Mesenchymal stem cell (in vitro differentiated cells and primary cell): ENCODE data around the gene IL22RA2.

Experiments used
- DNase-seq: peaks from one replicate; pipeline ENCODE4 v3.0.0-alpha.2; 2013
- H2AFZ ChIP-seq: one replicate; pipeline ENCODE4 v1.6.1; 2013; ENCODE audit warnings: low read depth, mild to moderate bottlenecking, control low read depth, inconsistent platforms, low read length, moderate library complexity
- H2AK5ac ChIP-seq: 2 replicates; pipeline ENCODE4 v1.6.1; 2013; ENCODE audit warnings: low read length, moderate library complexity, mild to moderate bottlenecking, inconsistent platforms; ENCODE audit not compliant: severe bottlenecking
- H2BK120ac ChIP-seq: one replicate; pipeline ENCODE4 v1.6.1; 2013; ENCODE audit warnings: low read depth, mild to moderate bottlenecking, inconsistent platforms, low read length, moderate library complexity
- H2BK12ac ChIP-seq, 2 experiments: one replicate each; pipeline ENCODE4 v1.6.1; 2013; ENCODE audit warnings: inconsistent platforms in 2 of 2, low read length in 2 of 2, mild to moderate bottlenecking in 2 of 2, moderate library complexity in 2 of 2, control low read depth in 1 of 2
- H2BK15ac ChIP-seq: one replicate; pipeline ENCODE4 v1.6.1; 2013; ENCODE audit warnings: mild to moderate bottlenecking, low read depth, inconsistent platforms; ENCODE audit not compliant: poor library complexity, severe bottlenecking
- H2BK5ac ChIP-seq: 2 replicates; pipeline ENCODE4 v1.6.1; 2013; ENCODE audit warnings: low read depth, mild to moderate bottlenecking, low read length, control low read depth, inconsistent platforms; ENCODE audit not compliant: poor library complexity, severe bottlenecking
- H3K14ac ChIP-seq, 2 experiments: one replicate each; pipeline ENCODE4 v1.6.1; 2013; ENCODE audit warnings: inconsistent platforms in 2 of 2, low read length in 2 of 2, control low read depth in 1 of 2, mild to moderate bottlenecking in 1 of 2, moderate library complexity in 1 of 2
- H3K18ac ChIP-seq, 2 experiments: one replicate each; pipeline ENCODE4 v1.6.1; 2013; ENCODE audit warnings: inconsistent platforms in 2 of 2, low read length in 2 of 2, control low read depth in 1 of 2, low read depth in 1 of 2, mild to moderate bottlenecking in 1 of 2
- H3K23ac ChIP-seq, 2 experiments: one replicate each; pipeline ENCODE4 v1.6.1; 2013; ENCODE audit warnings: inconsistent platforms in 2 of 2, low read length in 2 of 2, mild to moderate bottlenecking in 2 of 2, moderate library complexity in 2 of 2, control low read depth in 1 of 2
- H3K27ac ChIP-seq: 2 replicates; pipeline ENCODE4 v1.5.1; 2013; ENCODE audit warnings: mild to moderate bottlenecking, moderate library complexity, low read length, control low read depth, inconsistent platforms; ENCODE audit not compliant: poor library complexity, severe bottlenecking
- H3K27me3 ChIP-seq, 2 experiments: 2 replicates each; pipeline versions ENCODE4 v1.6.1 to v1.7.0; 2013; ENCODE audit warnings: low read length in 2 of 2, mild to moderate bottlenecking in 2 of 2, moderate library complexity in 2 of 2, control low read depth in 1 of 2, inconsistent platforms in 1 of 2; ENCODE audit not compliant: control insufficient read depth in 1 of 2, insufficient read depth in 1 of 2
- H3K36me3 ChIP-seq, 2 experiments: 2 replicates each; pipeline versions ENCODE4 v1.6.1 to v1.7.0; 2013; ENCODE audit warnings: low read length in 2 of 2, control low read depth in 1 of 2, inconsistent platforms in 1 of 2, low read depth in 1 of 2, mild to moderate bottlenecking in 1 of 2; ENCODE audit not compliant: insufficient read depth in 2 of 2, control insufficient read depth in 1 of 2
- H3K4ac ChIP-seq, 2 experiments: one replicate each; pipeline ENCODE4 v1.6.1; 2013; ENCODE audit warnings: inconsistent platforms in 2 of 2, low read length in 2 of 2, mild to moderate bottlenecking in 2 of 2, moderate library complexity in 2 of 2, control low read depth in 1 of 2, low read depth in 1 of 2
- H3K4me1 ChIP-seq: 2 replicates; pipeline ENCODE4 v1.6.1; 2013; ENCODE audit warnings: low read depth, low read length, control low read depth; ENCODE audit not compliant: control insufficient read depth, insufficient read depth
- H3K4me2 ChIP-seq: 2 replicates; pipeline ENCODE4 v1.6.1; 2013; ENCODE audit warnings: low read length, mild to moderate bottlenecking, inconsistent platforms; ENCODE audit not compliant: poor library complexity, severe bottlenecking
- H3K4me3 ChIP-seq, 2 experiments: 2 replicates each; pipeline versions ENCODE4 v1.5.1 to v1.7.0; 2013; ENCODE audit warnings: low read length in 2 of 2, mild to moderate bottlenecking in 2 of 2, control low read depth in 1 of 2, low read depth in 1 of 2; ENCODE audit not compliant: insufficient read depth in 1 of 2
- H3K79me1 ChIP-seq: replicated peaks from 2 replicates; pipeline ENCODE4 v1.6.1; 2013; ENCODE audit warnings: mild to moderate bottlenecking, control low read depth, low read length, inconsistent platforms; ENCODE audit not compliant: poor library complexity, severe bottlenecking
- H3K9ac ChIP-seq: 2 replicates; pipeline ENCODE4 v1.7.0; 2013; ENCODE audit warnings: mild to moderate bottlenecking, low read length, moderate library complexity
- H3K9me3 ChIP-seq: 2 replicates; pipeline ENCODE4 v1.7.0; 2013; ENCODE audit warnings: mild to moderate bottlenecking, low read length; ENCODE audit not compliant: control insufficient read depth
- H4K8ac ChIP-seq: one replicate; pipeline ENCODE4 v1.6.1; 2013; ENCODE audit warnings: inconsistent platforms, mild to moderate bottlenecking, low read length, moderate library complexity
- H4K91ac ChIP-seq: one replicate; pipeline ENCODE4 v1.6.1; 2013; ENCODE audit warnings: mild to moderate bottlenecking, low read length, inconsistent platforms
- WGBS: methylation state at CpG from one replicate; pipeline ENCODE4 v1.1.7; 2013; ENCODE audit warnings: mixed read lengths; 5-methylcytosine and 5-hydroxymethylcytosine counted together

IL22RA2 gene

DNA sequence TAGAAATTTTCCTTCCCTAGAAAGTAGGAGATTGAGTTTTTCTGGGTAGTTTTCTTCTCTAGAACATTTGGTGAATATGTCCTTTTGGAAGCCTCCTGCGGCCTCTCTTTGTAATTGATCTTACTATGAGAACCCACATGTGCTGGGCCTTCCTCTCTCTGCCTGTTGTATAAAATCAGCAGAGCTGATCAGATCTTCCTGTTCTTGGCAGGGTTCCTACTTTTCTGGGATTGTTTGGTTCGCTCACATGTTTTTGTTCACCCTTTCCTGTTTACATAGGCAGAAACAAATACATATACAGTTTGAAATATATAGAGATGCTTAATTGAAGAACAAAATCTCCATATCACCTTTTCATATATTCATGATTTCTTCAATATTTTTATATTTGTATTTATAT is 57.8 kb downstream of the IL22RA2 start:
- no peak overlapping the region for H3K4me2 ChIP-seq
- no peaks in the 10 kb centered on the region for H3K79me1 ChIP-seq
- no peak overlapping the region for H3K4me3 ChIP-seq
- WGBS: 81% methylated on average over 1 of the region's 2 CpGs
- no peak overlapping the region for H3K23ac ChIP-seq
- H3K14ac ChIP-seq: no peak overlapping the region
- H2BK120ac ChIP-seq: no peak overlapping the region
- no peak overlapping the region for H2AFZ ChIP-seq
- H3K27me3 ChIP-seq: no peaks in the 10 kb centered on the region
- no peak overlapping the region for H3K9ac ChIP-seq
- peaks cover 16% of the 10 kb centered on the region for H3K9me3 ChIP-seq
- no peak overlapping the region for H2BK12ac ChIP-seq
- H3K36me3 ChIP-seq: no peaks in the 10 kb centered on the region
- no peak overlapping the region for H2BK15ac ChIP-seq
- no peak overlapping the region for H3K27ac ChIP-seq
- H3K18ac ChIP-seq: no peak overlapping the region
- H3K4ac ChIP-seq: no peak overlapping the region
- H2BK5ac ChIP-seq: no peak overlapping the region
- no peak overlapping the region for H2AK5ac ChIP-seq
- no peak overlapping the region for H4K8ac ChIP-seq
- H3K4me1 ChIP-seq: no peaks in the 10 kb centered on the region
- DNase-seq: peak; percentile 1
- H4K91ac ChIP-seq: no peak overlapping the region

- no peak overlapping the region for H2BK120ac ChIP-seq
- H4K91ac ChIP-seq: no peak overlapping the region
Measured at GRCh38 chr6:137112067-137112355, 61.4 kb downstream of the IL22RA2 start.

GRCh38 chr6:137111296-137112066 is 62.0 kb downstream of the IL22RA2 start:
- no peak overlapping the region for H3K4me3 ChIP-seq
- H3K4me1 ChIP-seq: no peaks in the 10 kb centered on the region
- no peak overlapping the region for H2BK5ac ChIP-seq
- H4K91ac ChIP-seq: no peak overlapping the region
- no peaks in the 10 kb centered on the region for H3K9me3 ChIP-seq
- no peak overlapping the region for H3K23ac ChIP-seq
- H3K18ac ChIP-seq: no peak overlapping the region
- no peak overlapping the region for H3K27ac ChIP-seq
- peak overlapping the region; percentile 26 for H3K9ac ChIP-seq
- DNase-seq: no peak
- H4K8ac ChIP-seq: no peak overlapping the region
- H2BK120ac ChIP-seq: no peak overlapping the region
- no peak overlapping the region for H2BK15ac ChIP-seq
- WGBS: 71% methylated on average over 1 of the region's 2 CpGs
- H2AFZ ChIP-seq: no peak overlapping the region
- no peak overlapping the region for H2BK12ac ChIP-seq
- no peak overlapping the region for H3K4ac ChIP-seq
- no peaks in the 10 kb centered on the region for H3K79me1 ChIP-seq
- H3K4me2 ChIP-seq: no peak overlapping the region
- no peaks in the 10 kb centered on the region for H3K27me3 ChIP-seq
- no peak overlapping the region for H2AK5ac ChIP-seq
- H3K36me3 ChIP-seq: no peaks in the 10 kb centered on the region
- no peak overlapping the region for H3K14ac ChIP-seq

More at GRCh38 chr6:137112067-137112355, 61.4 kb downstream of the IL22RA2 start:
- Histone ChIP-seq H2BK12ac (no peak overlapping the region), H3K18ac (no peak overlapping the region), H2AFZ (no peak overlapping the region), H3K23ac (no peak overlapping the region), H3K27ac (no peak overlapping the region), H2BK15ac (no peak overlapping the region), H3K4me1 (no peaks in the 10 kb centered on the region), H3K9ac (no peak overlapping the region), H4K8ac (no peak overlapping the region), H2BK5ac (no peak overlapping the region), H3K4me3 (no peak overlapping the region), H3K36me3 (no peaks in the 10 kb centered on the region), H3K9me3 (no peaks in the 10 kb centered on the region), H3K4ac (no peak overlapping the region), H3K4me2 (no peak overlapping the region), H2AK5ac (no peak overlapping the region), H3K14ac (no peak overlapping the region), H3K79me1 (no peaks in the 10 kb centered on the region), H3K27me3 (no peaks in the 10 kb centered on the region)
- 80% methylated on average over 5 of the region's 5 CpGs for WGBS
- DNase-seq: peak; percentile 24

DNA sequence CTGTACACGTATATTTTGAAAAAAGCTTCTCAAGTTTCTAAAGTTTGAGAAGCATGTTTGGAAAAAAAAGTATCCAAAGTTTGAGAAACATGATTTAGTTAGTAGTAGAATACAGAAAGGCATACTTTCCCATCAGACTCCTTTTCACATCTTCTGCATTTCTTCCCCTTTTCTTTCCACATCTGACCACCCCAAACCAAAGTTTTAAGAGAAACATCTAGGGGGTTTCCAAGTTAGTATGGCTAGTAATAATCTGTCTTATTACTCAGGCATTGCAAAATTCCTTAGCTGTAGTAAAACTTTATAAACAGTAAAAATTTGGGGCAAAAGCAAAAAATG is 65.7 kb downstream of the IL22RA2 start:
- H4K8ac ChIP-seq: no peak overlapping the region
- H2BK120ac ChIP-seq: no peak overlapping the region
- no peak overlapping the region for H2BK5ac ChIP-seq
- 80% methylated on average over 1 of the region's 1 CpG for WGBS
- H3K27ac ChIP-seq: no peak overlapping the region
- H3K4ac ChIP-seq: no peak overlapping the region
- no peaks in the 10 kb centered on the region for H3K79me1 ChIP-seq
- H3K27me3 ChIP-seq: no peaks in the 10 kb centered on the region
- no peak overlapping the region for H3K9ac ChIP-seq
- H4K91ac ChIP-seq: no peak overlapping the region
- no peak overlapping the region for H2BK12ac ChIP-seq
- H3K14ac ChIP-seq: no peak overlapping the region
- H3K4me1 ChIP-seq: no peaks in the 10 kb centered on the region
- no peaks in the 10 kb centered on the region for H3K36me3 ChIP-seq
- no peak overlapping the region for H3K23ac ChIP-seq
- no peaks in the 10 kb centered on the region for H3K9me3 ChIP-seq
- no peak overlapping the region for H2BK15ac ChIP-seq
- H3K18ac ChIP-seq: no peak overlapping the region
- DNase-seq: no peak
- no peak overlapping the region for H3K4me2 ChIP-seq
- no peak overlapping the region for H3K4me3 ChIP-seq
- H2AK5ac ChIP-seq: no peak overlapping the region
- H2AFZ ChIP-seq: no peak overlapping the region
